Measurements from ENCODE around the gene CWC25. TPM values are rescaled to one million over a fixed set of nuclear protein-coding genes. Genes with fewer than 3 reads are reported as not detected.

Gene CWC25
- total RNA-seq, 1 donor from 2014 or later, result 38.3 TPM

DNA sequence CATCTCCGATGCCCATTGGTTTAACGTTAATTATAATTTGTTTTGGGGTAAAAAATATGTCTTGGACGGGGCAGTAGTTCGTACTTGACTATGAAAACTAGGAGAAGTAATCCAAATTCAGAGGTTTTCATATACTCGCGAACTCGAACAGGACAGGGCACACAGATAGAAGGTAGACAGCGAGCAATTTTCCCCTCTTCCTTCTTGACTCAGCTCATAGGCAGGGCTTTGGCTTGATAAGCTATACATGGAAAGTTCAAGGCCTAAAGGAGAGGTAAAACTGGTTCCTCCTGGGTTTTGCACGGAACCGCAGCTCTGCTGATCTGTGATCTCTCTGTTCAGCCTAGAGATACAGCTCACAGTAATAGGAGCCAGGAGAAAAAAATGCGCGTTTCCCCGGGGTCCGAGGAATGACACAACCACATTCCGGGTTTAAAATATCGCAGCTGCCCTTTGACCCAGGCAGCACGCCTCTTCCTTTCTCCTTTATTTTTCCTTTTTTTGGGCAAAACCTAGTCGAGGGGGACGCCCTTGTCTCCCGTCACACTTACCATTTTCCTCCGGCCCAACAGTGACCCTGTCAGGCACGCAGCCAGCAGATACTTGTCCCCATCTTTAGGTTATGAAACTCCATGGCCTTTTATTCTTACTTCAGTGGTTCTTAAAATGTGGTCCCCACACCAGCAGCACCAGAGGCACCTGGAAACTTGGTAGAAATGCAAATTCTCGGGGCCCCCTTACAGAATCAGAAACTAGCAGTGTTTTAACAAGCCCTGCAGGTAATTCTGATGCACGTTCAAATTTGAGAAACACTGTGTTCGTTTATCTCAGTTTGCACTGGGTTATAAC, 43.1 kb upstream of the CWC25 start:
- intact Hi-C loops (cut with micrococcal nuclease), result loop anchor here (2.0 to 10.0 kb wide), 3 partner anchors 165 to 534 kb away; partner anchors contain the start of genes EPOP and FBXL20
- H3K4me1 Mint-ChIP-seq, result peaks cover 73% of the 10 kb centered on the region
- no peaks in the 10 kb centered on the region for H3K9me3 Mint-ChIP-seq
- ChIA-PET POLR2A (interaction anchor here (0.6 to 9.2 kb wide), 18 partner anchors 9 to 837 kb away, joined by 3 to 370 read pairs (median 18); partner anchors contain the start of genes ARL5C, CWC25, FBXL20 and FBXO47), CTCF (interaction anchor here (1.1 to 6.4 kb wide), 5 partner anchors 15 to 285 kb away, joined by 3 to 33 read pairs (median 8); partner anchors contain the start of gene RPL23)
- ATAC-seq (ENCODE audit: low read depth) (no peak), DNase-seq (no peak)
- H3K4me3 Mint-ChIP-seq, result peak overlapping the region; percentile 99
- TF ChIP-seq, protein P1, sequence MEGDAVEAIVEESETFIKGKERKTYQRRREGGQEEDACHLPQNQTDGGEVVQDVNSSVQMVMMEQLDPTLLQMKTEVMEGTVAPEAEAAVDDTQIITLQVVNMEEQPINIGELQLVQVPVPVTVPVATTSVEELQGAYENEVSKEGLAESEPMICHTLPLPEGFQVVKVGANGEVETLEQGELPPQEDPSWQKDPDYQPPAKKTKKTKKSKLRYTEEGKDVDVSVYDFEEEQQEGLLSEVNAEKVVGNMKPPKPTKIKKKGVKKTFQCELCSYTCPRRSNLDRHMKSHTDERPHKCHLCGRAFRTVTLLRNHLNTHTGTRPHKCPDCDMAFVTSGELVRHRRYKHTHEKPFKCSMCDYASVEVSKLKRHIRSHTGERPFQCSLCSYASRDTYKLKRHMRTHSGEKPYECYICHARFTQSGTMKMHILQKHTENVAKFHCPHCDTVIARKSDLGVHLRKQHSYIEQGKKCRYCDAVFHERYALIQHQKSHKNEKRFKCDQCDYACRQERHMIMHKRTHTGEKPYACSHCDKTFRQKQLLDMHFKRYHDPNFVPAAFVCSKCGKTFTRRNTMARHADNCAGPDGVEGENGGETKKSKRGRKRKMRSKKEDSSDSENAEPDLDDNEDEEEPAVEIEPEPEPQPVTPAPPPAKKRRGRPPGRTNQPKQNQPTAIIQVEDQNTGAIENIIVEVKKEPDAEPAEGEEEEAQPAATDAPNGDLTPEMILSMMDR (IDR thresholded peaks at IDR 0.05), result no peak
- peaks cover 2% of the 10 kb centered on the region for H3K27me3 Mint-ChIP-seq
- peaks cover 24% of the 10 kb centered on the region for H3K36me3 Mint-ChIP-seq (ENCODE audit: low read depth)
- peak overlapping the region; percentile 96 for H3K27ac Mint-ChIP-seq

- intact Hi-C loops (cut with micrococcal nuclease), result loop anchor here (5.0 to 10.0 kb wide), 2 partner anchors 193 to 535 kb away; partner anchors contain the start of genes EPOP and FBXL20
These were observed 42.3 kb upstream of the CWC25 start for GRCh38 chr17:38867179-38867967.

GRCh38 chr17:38864636-38865398, 39.7 kb upstream of the CWC25 start:
- DNase-seq, result no peak
- Mint-ChIP-seq H3K4me3 (no peak overlapping the region), H3K36me3 (ENCODE audit: low read depth) (peaks cover 8% of the 10 kb centered on the region), H3K27ac (peak overlapping the region; percentile 59), H3K4me1 (peaks cover 62% of the 10 kb centered on the region), H3K27me3 (peaks cover 2% of the 10 kb centered on the region), H3K9me3 (no peaks in the 10 kb centered on the region)
- no peak for ATAC-seq (ENCODE audit: low read depth)
- TF ChIP-seq, protein P1 (IDR thresholded peaks at IDR 0.05), result no peak
- ChIA-PET POLR2A (interaction anchor here (1.4 to 3.6 kb wide), 4 partner anchors 11 to 40 kb away, joined by 3 to 84 read pairs (median 10); partner anchors contain the start of genes CWC25 and RPL23), CTCF (no interaction called here)
- intact Hi-C loops (cut with micrococcal nuclease), result loop anchor here (5.0 to 10.0 kb wide), 2 partner anchors 190 to 537 kb away; partner anchors contain the start of genes EPOP and FBXL20

More at GRCh38 chr17:38867179-38867967, 42.3 kb upstream of the CWC25 start:
- ChIA-PET POLR2A (interaction anchor here (0.6 to 9.2 kb wide), 12 partner anchors 8 to 309 kb away, joined by 3 to 370 read pairs (median 38); partner anchors contain the start of genes CWC25, FBXO47, PLXDC1 and PSMB3), CTCF (interaction anchor here (1.1 to 6.4 kb wide), 5 partner anchors 14 to 286 kb away, joined by 3 to 33 read pairs (median 8); partner anchors contain the start of gene RPL23)
- H3K4me3 Mint-ChIP-seq, result peak overlapping the region; percentile 99
- ATAC-seq (ENCODE audit: low read depth) (no peak), DNase-seq (peak; percentile 48)
- peaks cover 21% of the 10 kb centered on the region for H3K36me3 Mint-ChIP-seq (ENCODE audit: low read depth)
- TF ChIP-seq, protein P1 (IDR thresholded peaks at IDR 0.05), result no peak
- H3K27ac Mint-ChIP-seq, result peak overlapping the region; percentile 96
- H3K27me3 Mint-ChIP-seq, result peaks cover 2% of the 10 kb centered on the region
- peaks cover 71% of the 10 kb centered on the region for H3K4me1 Mint-ChIP-seq
- no peaks in the 10 kb centered on the region for H3K9me3 Mint-ChIP-seq

- H3K9me3 Mint-ChIP-seq, result no peaks in the 10 kb centered on the region
- intact Hi-C loops (cut with micrococcal nuclease), result loop anchor here (10.0 kb wide), 1 partner anchor 187 kb away; the partner anchor contains the start of gene EPOP
- TF ChIP-seq, protein P1 (IDR thresholded peaks at IDR 0.05), result no peak
- no peak overlapping the region for H3K4me3 Mint-ChIP-seq
- DNase-seq (no peak), ATAC-seq (ENCODE audit: low read depth) (no peak)
- H3K4me1 Mint-ChIP-seq, result peaks cover 40% of the 10 kb centered on the region
- POLR2A ChIA-PET, result interaction anchor here (2.6 kb wide), 1 partner anchor 15 kb away, joined by 12 read pairs; no protein-coding TSS in a partner anchor
- CTCF ChIA-PET, result no interaction called here
- no peaks in the 10 kb centered on the region for H3K36me3 Mint-ChIP-seq (ENCODE audit: low read depth)
- no peaks in the 10 kb centered on the region for H3K27me3 Mint-ChIP-seq
- H3K27ac Mint-ChIP-seq, result peak overlapping the region; percentile 53
These were observed 36.3 kb upstream of the CWC25 start for GRCh38 chr17:38861399-38861843.
